ENCODE measurements around the gene TMPRSS4.

The TMPRSS4 gene

GRCh38 chr11:118133816-118134215 is 56.9 kb downstream of the TMPRSS4 start:
- no peak for TF ChIP-seq CTCF (IDR thresholded peaks at IDR 0.05; ENCODE audit: control insufficient read depth, extremely low read depth, insufficient read depth)
- H3K4me3 ChIP-seq (ENCODE audit: low read depth, low read length), result no peak overlapping the region
- DNase-seq (ENCODE audit: low read depth), result no peak

- no peak for TF ChIP-seq CTCF (IDR thresholded peaks at IDR 0.05; ENCODE audit: control insufficient read depth, extremely low read depth, insufficient read depth)
- no peak overlapping the region for H3K4me3 ChIP-seq (ENCODE audit: low read depth, low read length)
- DNase-seq (ENCODE audit: low read depth), result no peak
Measured at GRCh38 chr11:118135051-118135795, 58.3 kb downstream of the TMPRSS4 start.

GRCh38 chr11:118135796-118136165 is 58.9 kb downstream of the TMPRSS4 start:
- no peak overlapping the region for H3K4me3 ChIP-seq (ENCODE audit: low read depth, low read length)
- DNase-seq (ENCODE audit: low read depth), result no peak
- TF ChIP-seq CTCF (IDR thresholded peaks at IDR 0.05; ENCODE audit: control insufficient read depth, extremely low read depth, insufficient read depth), result no peak

- no peak for DNase-seq (ENCODE audit: low read depth)
- H3K4me3 ChIP-seq (ENCODE audit: low read depth, low read length), result no peak overlapping the region
- no peak for TF ChIP-seq CTCF (IDR thresholded peaks at IDR 0.05; ENCODE audit: control insufficient read depth, extremely low read depth, insufficient read depth)
Measured at GRCh38 chr11:118136341-118136740, 59.5 kb downstream of the TMPRSS4 start.

- TF ChIP-seq CTCF (IDR thresholded peaks at IDR 0.05; ENCODE audit: control insufficient read depth, extremely low read depth, insufficient read depth), result no peak
- no peak for DNase-seq (ENCODE audit: low read depth)
- H3K4me3 ChIP-seq (ENCODE audit: low read depth, low read length), result no peak overlapping the region
Measured at GRCh38 chr11:118136801-118137200, 59.9 kb downstream of the TMPRSS4 start.

GRCh38 chr11:118138839-118139420 is 62.1 kb downstream of the TMPRSS4 start:
- H3K4me3 ChIP-seq (ENCODE audit: low read depth, low read length), result no peak overlapping the region
- no peak for DNase-seq (ENCODE audit: low read depth)
- TF ChIP-seq CTCF (IDR thresholded peaks at IDR 0.05; ENCODE audit: control insufficient read depth, extremely low read depth, insufficient read depth), result no peak

GRCh38 chr11:118139578-118139977 is 62.7 kb downstream of the TMPRSS4 start:
- no peak for TF ChIP-seq CTCF (IDR thresholded peaks at IDR 0.05; ENCODE audit: control insufficient read depth, extremely low read depth, insufficient read depth)
- DNase-seq (ENCODE audit: low read depth), result no peak

More at GRCh38 chr11:118139578-118139977, 62.7 kb downstream of the TMPRSS4 start:
- H3K4me3 ChIP-seq (ENCODE audit: low read depth, low read length), result no peak overlapping the region

All from LNCaP clone FGC (cell line).